ENCODE results near the gene MCTP2. TPM values are rescaled to one million over a fixed set of nuclear protein-coding genes. Genes with fewer than 3 reads are reported as not detected.

MCTP2 gene
- total and polyA plus RNA-seq, 9 of the 15 experiments (the other 6 are each of a cell fraction or from before 2014, with no cell fraction given), result 0.07 TPM; not detected in 8

- TF ChIP-seq PBX2 (CRISPR knock-in tag; IDR thresholded peaks at IDR 0.05; ENCODE audit: low read depth) (no peak), PBX2 (tag; conservative IDR thresholded peaks at IDR 0.05; ENCODE audit: low read depth) (no peak), CHD7 (IDR thresholded peaks at IDR 0.05; ENCODE audit: low read depth, low read length) (no peak), LARP7 (IDR thresholded peaks at IDR 0.05) (no peak), ZNF707 (CRISPR knock-in tag; conservative IDR thresholded peaks at IDR 0.05) (no peak), ZNF449 (CRISPR knock-in tag; IDR thresholded peaks at IDR 0.05) (no peak), MLLT1 (IDR thresholded peaks at IDR 0.05) (no peak), MTA3 (IDR thresholded peaks at IDR 0.05; ENCODE audit: borderline replicate concordance) (no peak), ETV6 (IDR thresholded peaks at IDR 0.05; ENCODE audit: borderline replicate concordance in 1 of 2, low read depth in 2 of 2, low read length in 1 of 2) (no peak), ETV6 (CRISPR knock-in tag; IDR thresholded peaks at IDR 0.05; ENCODE audit: borderline replicate concordance) (no peak), U2AF2 (optimal IDR thresholded peaks at IDR 0.05; ENCODE audit: low read depth, low read length) (no peak), CXXC5 (CRISPR knock-in tag; IDR thresholded peaks at IDR 0.05) (no peak)
These were observed 277.9 kb downstream of the MCTP2 start (continued) for GRCh38 chr15:94509259-94509658.

All from K562 (cell line).